Stimulated activated CD8-positive, alpha-beta memory T cell treated with anti-CD3 and anti-CD28 coated beads, Interleukin-15, amount 100 ng/mL, for 4 hours (primary cell): Measurements from ENCODE around the gene EXOC2.
"Not testable (repeated sequence)": the region's sequence is repeated elsewhere in the genome, so short reads cannot be mapped to it uniquely, and the experiment has no call there.

Experiments used
- DNase-seq, 2 donors: peaks; one replicate each; pipeline ENCODE4 v3.0.0-alpha.2; 2020; ENCODE audit warnings: low read depth in 2 of 2

The EXOC2 gene

DNA sequence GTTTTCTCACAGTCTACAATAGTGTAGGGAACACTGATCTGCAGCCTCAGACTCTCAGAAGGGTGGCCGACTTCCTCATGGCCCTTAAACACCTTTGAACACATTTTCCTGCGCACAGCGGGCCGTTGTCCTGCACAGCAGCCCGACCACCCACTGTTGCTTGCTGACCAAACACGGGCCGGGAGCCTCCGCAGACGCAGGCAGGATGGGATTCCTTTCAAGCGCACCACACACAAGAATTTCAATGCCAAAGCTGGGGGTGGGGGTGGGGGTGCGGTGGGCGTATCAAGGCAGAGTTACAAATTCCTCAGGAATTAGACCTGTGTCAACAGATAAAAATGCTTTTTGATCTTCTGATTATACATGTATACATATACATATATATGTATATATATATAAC is 110.6 kb downstream of the EXOC2 start:
- DNase-seq, result no peak

DNA sequence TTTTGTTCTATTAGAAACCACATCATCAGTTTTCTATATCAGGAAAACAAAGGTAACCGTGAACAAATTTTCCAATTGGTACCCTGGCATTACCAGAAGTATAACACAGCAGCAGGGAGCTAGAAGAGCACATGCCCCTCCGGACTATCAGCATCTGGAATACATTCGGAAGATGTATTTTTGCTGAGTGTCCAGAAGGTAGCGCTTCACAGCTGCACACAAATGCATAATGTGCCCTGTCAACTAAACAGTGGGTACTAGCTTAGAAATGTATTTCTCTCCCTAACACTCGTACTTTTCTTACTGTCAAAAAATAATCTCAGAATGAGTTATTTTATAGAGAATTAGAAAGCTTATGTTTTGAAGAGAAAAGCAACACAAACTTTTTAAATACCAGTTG is 113.6 kb downstream of the EXOC2 start:
- no peak for DNase-seq

DNA sequence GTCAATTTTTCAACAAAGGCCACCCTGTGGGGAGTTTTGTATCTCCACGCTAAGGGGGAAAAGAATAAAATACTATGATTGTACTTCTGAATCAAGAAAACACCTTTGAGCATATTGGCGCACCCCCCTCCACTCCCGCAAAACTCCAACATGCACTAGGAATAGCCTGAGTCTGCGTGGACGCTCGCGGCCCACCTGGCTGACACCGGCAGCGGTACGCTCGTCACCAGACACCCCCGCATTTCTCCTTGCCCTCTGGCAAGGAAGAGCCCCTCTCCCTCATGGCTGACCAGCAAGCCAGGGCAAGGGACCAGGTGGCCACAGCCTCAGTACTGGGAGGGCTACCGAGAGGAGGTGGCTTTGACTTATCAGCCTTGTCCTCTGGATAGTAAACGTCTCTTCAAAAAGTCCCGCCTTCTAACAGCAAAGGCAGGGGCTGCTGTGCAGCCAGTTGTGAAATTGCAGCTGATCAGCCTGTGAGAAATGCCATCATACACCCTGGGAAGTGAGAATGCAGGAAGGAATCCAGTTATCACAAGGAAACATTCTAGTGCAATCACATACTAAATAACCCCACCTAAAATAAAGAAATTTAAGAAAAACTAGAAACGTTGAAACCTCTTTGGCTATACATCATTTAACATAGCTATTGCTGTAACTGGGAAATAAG is 120.2 kb downstream of the EXOC2 start:
- DNase-seq, result no peak

DNA sequence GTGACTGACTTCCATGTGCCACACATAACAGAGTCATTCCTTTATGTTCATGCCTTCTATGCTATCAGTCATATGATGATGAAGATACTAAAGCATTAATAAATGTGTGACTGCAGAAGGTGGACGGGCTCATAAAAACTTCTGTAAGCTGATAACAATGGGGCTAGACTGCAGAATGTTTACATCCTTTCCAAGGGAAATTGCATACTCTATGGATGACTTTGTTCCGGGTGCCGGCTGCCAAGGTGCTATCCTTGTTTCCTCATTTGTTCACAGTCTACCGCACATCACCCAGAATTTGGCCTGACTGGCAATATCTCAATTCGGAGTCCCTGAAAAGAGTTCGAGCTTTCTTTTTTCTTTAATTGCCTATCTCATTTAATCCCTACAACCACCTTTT is 121.0 kb downstream of the EXOC2 start:
- DNase-seq, result no peak

DNA sequence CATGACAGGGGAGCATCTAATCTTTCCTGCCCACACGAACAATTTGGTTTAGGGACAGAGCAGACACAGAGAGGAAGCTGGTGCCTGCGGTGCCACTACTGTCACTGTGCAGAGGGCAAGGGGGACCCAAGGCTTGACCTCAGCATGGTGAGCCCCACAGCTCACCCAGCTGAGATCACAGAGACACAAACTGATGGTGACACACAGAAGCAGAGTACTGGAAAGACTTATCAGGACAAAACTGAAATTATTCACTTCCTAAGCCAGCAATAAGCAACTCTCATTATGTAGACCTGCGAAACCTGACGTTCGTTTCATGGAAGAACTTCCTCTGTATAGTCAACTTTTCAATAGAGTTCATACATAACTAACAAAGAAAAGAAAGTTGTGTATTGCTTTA is 122.1 kb downstream of the EXOC2 start:
- DNase-seq, result no peak

DNA sequence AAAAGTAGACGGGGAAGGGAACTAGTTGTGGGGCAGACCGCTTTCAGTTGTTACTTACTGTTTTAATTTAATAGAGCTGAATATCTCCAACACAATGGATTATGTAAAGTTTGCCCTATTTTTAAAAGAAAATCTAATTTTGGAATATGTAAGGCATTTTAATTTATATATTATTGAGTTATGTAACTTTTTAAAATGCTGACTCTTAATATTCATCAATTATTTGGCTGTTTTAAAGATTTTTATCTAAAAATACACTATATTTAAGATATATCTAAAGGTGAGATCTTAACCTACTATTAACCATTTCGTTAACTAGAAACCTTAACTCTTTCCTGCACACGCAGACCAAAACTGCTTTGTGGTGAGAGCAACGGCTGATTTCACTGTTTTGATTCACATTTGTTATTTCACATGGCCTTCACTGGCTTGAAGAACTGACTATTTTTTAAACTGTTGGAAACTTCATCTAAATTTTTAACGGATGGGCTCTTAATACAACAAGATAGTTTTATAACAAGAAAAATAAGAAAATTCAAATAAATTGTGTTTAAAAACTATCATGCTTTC is 123.9 kb downstream of the EXOC2 start:
- no peak for DNase-seq

DNA sequence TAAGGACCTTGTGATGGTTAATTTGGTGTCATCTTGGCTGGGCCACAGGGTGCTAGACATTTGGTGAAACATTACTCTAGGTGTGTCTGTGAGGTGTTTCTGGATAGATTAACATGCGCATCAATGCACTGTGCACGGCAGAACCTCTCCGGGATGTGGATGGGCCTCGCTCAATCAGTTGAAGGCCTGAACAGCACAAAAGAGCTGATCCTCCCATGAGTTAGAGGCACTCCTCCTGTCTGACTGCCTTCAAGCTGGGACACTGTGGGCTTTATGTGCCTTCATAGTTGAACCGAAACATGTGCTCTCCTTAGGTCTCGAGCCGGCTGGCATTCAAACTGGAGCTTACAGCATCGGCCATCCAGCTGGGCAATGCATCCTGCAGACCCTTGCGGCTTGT is 124.9 kb downstream of the EXOC2 start:
- DNase-seq, result no peak

DNA sequence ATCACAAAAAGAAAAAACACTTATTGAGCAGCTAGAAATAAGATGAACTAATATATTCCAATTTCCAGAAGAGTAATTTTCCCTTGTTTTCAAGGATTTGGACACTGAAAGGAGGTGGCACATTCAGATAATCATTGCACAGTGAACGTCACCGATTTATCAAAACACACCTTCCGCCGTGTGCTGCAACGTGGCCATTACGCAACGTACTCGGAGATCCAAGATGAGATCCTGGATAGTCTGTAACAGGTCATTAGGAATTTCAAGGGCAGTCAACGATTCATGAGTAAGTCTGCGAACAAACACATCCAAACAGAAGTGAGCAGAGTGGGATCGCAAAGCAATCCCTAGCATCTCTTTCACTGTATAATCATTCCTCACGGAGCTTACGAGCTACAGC is 129.1 kb downstream of the EXOC2 start:
- no peak for DNase-seq

DNA sequence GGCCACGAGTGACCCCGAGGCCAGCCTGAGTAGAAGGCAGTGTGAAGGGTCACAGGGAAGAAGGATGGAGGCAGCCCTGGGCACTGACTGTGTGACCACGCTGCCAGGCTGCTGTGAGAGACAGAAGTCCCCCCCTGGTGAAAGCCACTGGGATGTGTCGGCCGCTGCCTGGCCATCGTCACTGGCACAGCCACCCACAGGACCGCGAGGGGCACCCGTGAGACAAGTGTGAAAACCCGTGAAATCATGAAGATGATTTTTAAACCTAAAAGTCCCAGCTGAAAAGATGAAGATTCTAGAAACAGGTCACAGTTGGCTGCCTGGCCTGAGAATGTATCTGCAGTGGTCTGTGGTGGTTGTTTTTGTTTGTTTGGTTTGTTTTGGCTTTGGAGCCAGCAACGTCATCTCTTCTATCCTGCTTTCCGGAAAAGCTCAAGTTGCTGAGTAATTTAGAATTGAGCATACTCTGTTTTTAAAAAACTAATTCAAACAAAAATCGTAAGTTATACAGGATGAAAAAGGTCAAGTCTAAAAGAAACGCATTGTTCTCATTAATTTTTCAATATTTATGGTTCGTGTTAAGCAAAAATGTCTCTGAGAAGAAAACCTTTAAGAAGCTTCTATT is 130.8 kb downstream of the EXOC2 start:
- DNase-seq, result no peak

DNA sequence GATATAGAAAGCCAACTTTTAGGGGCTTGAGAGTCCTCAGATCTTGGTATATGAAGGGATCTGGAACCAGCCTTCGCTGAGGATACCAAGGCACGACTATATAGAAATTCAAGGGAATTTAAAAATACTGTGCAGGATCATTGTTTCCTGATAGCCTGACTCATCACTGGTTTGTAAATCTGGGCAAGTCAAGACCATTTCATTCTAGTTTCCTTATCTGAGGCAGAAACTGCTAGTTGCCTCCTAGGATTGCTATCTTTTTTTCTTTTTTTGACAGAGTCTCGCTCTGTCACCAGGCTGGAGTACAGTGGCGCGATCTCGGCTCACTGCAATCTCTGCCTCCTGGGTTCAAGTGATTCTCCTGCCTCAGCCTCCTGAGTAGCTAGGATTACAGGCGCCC is 131.6 kb downstream of the EXOC2 start:
- not testable (repeated sequence) for DNase-seq

DNA sequence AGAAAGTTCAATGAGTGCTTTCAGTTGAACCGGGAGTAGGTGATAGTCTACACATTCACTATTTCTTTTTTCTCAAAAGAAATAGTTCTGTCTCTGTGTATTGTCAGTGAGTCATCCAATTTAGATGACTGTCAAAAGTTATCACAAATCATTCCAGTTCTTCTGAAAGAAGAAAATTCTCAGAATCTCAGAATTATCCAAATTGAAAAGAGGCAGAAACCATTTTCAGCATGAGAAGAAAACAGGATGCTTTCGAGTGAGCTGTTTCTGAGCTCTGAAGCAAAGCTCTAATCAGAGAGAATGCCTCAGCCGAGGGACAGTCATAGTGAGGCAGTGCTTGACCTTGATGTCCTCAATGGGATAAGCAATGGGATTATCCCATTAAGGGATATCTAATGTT is 134.0 kb downstream of the EXOC2 start:
- no peak for DNase-seq

DNA sequence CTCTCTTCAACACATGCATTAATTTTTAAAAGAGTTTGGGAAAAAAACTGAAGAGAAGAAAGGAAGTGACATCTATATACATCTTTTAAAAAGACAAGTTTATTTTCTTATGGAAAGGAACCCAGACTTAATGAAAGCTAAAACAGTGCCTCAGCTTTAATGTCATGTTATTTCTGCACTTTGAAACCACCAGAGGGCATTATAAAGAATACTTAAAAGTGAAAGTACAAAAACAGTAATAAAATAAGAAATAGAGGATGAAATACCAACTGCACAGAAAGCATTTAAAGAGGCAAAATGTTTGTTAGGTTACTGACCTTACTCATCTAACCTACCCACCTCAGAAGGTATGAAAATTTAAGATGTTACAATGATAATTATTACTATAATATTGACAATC is 134.8 kb downstream of the EXOC2 start:
- no peak for DNase-seq

DNA sequence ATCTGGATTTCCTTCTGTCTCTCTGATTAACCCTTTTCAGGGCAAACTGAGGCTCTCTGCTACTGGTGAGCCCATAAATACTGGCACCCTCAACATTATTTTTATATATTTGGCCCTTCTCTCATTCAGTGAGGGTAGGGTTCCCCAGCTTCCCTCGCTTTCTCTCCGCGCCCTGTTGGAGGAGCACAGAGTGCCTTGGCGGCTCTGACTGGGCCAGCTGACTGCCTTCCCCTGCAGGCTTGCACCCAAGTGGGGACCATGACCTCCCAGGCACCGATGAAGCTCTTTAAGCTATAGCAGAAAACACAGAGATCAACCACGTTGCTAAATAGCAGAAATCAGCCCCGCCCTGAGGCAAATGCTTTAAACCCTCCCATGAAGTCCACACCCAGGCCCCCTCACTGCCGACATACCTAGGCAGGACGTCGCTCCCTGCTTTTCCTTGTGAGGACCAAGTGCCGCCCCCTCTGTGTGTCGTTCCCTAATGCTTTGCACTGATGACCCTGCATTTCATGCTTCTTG is 141.0 kb downstream of the EXOC2 start:
- no peak for DNase-seq

DNA sequence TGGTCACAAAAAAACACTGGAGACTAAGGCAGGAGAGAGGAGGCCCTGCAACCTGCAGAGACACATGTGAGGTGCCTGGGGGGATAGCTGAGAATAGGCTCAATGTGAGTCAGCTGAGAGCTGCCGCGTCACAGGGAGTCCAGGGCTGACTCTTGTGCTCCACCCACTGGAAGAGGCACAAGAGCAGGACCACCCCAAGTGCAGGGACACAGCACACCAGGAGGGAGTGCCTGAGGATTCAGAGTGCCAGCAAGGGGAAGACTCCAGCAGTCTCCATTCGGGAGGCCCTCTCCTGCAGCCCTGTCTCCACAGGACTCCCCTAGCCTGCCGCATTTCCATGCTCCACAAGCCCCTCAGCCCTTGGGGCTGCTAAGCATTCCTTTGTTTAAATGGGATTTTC is 141.5 kb downstream of the EXOC2 start:
- DNase-seq, result peak in 1 of 2 donors; percentile 5

DNA sequence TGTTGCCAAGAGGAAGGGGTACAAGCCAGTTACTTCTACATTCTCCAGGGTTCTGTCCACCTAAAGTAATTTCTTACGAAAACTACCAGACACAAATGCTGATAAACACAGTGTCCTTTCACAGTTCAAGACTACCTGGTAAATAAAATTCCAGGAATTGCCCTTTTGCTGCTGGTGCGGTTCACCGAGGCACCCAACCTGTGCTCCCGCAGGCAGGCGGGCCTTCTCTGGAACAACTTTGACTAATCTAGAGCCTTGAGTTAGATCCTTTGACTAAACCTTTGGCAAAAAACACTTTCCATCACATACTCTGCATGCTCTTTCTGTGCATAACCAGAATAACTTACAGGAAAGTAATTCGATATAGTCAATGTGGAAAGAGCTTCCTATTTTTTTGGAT is 143.0 kb downstream of the EXOC2 start:
- DNase-seq, result no peak

DNA sequence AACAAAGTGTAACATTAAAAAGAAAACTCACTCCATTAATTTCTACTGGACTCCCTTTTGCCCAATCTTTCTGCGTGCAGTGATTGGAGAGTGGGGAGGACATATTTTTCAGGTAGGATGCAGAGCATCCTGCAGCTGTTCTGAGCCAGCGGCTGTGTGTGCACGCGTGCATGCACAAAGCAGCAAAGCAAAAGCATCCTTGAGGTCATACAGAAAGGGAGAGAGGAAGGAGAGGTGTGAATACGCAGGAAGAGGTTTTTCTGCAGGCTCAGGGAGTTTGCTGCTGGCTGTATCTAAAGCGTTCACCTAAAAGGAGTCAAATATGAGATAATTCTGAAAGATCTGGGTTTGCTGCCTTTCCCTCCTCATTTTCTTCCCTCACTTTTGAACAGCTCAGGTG is 144.4 kb downstream of the EXOC2 start:
- DNase-seq, result no peak

DNA sequence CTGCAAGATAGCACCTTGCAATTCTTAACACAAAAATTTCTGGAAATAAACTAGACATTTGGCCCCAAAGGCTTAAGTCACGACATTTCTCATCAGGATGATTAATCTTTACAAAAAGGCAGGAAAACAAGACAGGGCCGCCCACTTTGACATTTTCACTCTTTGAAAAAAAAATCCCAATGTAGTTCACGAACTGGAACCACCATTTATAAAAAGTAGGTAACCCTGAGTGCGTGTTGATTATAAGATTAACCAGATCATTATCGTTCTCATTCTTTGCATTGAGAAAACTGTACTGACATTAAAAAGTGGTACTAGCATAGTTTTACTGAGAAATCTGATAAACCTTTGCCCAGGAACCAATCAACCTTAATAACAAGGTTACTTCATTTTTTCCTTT is 144.8 kb downstream of the EXOC2 start:
- no peak for DNase-seq

DNA sequence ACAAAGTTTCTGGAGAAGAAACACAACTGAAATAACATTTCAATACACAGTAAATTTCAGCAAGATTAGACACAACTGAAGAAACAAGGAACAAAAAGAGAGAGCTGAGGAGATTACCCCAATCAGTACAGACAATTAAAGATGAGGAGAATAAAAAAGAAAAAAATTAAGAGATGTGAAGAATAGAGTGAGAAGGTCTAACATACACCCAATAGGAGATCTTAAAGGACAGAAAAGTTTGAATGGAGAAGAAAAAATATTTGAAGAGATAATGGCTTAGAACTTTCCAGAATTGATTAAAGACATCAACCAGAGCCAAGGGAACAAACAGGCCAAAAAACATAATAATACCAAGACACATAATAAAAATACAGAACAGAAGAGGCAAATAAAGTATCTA is 152.4 kb downstream of the EXOC2 start:
- DNase-seq, result no peak

DNA sequence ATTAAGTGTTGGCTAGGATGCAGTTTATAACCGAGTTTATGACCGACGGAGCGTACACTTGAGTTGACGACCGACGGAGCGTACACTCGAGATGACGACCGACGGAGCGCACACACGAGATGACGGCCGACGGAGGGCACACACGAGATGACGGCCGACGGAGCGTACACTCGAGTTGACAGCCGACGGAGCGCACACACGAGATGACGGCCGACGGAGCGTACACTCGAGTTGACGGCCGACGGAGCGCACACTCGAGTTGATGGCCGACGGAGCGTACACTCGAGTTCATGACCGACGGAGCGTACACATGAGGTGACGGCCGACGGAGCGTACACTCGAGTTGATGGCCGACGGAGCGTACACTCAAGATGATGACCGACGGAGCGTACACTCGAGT is 155.8 kb downstream of the EXOC2 start:
- DNase-seq, result no peak

DNA sequence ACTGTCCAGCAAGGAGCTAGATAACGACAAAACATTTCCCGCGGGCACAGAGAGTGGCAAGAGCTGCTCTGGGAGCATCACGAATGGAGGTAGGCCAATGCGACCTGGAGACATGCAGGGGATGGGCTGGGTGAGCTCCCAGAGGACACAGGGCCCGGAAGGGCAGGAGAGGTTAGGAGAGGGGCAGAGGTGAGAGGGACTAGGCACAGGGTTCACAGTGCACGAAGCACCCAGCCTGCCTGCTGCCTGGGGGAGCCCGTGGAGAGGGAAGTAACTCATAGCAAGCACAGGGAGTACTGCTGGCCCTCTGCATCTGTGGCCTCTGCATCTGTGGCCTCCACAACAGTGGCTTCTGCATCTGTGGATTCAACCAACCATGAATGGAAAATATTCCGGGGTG is 162.5 kb downstream of the EXOC2 start:
- no peak for DNase-seq

DNA sequence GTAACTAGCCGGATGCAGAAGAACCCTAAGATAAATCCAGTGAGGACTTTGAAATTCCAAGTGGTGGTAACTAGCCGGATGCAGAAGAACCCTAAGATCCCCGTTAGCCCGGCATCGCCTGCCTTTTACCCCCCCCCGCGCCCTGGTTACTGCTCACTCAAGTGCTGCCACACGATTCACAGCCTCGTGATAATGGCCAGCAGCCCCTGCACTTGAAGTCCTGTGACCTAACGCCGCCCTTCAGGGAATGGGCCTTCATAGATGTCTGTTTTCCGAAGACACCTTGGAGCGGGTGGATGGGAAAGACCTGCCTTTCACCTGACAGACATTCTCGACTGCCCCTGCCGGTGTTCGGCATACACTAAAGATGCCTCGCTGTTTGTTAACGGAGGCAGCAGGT is 163.9 kb downstream of the EXOC2 start:
- DNase-seq, result no peak

DNA sequence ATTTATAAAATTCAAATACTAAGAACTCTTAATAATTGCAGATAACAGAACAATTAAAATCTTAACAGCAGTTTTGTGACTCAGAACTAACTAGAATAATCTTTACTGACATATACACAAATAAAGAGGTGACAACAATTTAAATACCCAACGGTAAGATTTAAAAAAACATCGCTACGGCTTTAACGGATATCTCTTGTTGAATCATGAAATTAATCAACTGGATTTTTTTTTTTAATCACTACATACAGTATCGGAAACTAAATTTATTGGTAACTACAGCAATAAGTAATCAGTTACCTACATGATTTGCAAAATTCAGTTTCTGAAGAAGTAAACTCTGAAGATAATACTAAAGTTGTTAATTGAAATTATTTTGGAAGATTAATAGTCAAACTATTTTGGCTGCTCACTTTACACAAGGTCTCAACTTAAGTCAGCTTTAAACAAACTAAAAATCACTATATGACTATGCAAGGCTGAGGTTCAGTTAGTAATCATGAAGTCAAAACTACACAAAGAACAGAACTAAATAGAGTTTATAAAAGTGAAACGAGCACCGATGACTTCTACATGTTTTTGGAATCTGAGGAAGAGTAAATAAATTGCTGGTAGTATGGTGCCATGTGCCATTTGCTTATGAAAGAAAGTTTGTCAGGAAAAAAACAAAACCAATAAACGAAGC is 164.8 kb downstream of the EXOC2 start:
- DNase-seq, result no peak

DNA sequence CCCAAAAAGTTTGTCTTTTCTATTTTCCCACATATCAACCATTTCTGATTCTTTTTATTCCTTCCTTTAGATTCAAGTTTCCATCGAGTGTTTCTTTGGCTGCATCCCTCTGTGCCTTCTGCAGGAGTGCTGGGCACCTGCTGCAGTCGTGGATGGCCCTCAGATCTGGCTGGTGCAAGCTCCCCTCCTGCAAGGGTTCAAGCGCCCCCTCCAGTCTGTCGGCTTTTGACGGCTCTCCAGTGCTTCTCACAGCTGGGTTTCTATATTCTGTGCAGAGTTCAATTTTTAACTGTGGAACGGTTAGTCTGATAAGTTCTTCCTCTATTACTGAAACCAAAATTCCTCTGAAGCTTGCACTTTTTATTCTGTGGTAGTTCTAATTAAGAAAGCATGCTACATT is 168.1 kb downstream of the EXOC2 start:
- no peak for DNase-seq
